ENCODE measurements around the gene ABCB10.
A peak's percentile ranks its signal among the peaks of the same experiment; 100 is the strongest.
"Not testable (repeated sequence)": the region's sequence is repeated elsewhere in the genome, so short reads cannot be mapped to it uniquely, and the experiment has no call there.

ABCB10 gene

DNA sequence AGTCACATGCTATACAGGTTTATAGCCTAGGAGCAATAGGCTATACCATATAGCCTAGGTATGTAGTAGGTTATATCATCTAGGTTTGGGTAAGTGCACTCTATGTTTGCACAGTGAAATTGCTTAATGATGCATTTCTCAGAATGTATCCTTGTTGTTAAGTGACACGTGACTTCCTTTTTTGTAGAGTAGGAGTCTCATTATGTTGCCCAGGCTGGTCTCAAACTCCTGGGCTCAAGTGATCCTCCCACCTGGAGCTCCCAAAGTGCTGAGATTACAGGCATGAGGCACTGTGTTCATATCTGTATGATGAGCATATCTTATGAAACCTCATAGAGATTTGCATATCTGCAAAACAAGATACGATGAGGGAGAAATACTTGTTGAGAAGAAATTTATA is 13.8 kb upstream of the ABCB10 start:
- no peak for DNase-seq (ENCODE audit: low read depth, low spot score)

DNA sequence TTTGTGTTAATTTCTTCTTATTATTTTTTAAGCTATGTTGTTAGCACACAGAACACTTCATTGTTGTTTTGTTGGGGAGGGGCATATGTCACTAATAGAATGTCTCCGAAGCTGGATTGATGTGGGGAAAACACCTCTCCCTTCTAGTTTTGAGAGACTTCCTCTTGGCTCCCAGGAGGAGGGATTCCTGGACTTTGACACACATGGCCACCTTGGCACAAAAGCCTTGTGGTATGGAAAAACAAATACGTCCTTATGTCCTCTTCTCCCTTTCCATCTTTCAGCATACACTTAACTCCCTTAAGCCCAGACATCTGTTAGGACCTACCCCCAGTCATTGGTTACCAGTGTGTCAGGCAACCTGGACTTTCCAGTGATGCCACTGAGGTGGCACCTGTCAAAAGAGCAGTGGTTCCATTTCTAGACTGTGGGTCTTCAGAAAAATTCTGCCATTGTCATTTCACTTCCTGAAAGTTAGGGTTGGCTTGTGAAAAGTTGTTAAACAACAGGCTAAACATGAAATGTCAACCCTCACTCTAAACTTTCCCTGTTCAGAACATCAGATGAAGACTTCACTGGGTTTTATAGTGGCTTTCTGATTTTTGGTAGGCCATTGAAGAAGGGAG is 12.5 kb upstream of the ABCB10 start:
- DNase-seq (ENCODE audit: low read depth, low spot score) = no peak

DNA sequence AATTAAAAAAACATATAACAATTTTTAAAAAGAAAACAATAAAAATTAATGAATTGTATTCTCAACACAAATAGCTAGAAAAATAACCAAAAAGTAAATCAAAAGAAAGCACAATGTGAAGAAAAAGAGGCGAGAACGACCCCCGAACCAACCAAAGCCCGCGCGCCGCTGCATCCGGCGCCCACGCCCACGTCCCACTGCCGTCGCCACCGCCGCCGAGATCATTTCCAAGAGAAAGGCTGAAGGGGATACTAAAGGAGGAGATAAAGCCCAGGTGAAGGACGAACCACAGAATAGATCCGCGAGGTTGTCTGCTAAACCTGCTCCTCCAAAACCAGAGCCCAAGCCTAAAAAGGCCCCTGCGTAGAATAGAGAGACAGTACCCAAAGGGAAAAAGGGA is 11.8 kb upstream of the ABCB10 start:
- DNase-seq (ENCODE audit: low read depth, low spot score) = no peak

GRCh38 chr1:229567109-229567868 is 8.8 kb upstream of the ABCB10 start:
- DNase-seq (ENCODE audit: low read depth, low spot score) = no peak

- DNase-seq (ENCODE audit: low read depth, low spot score) = no peak
These were observed 5.2 kb upstream of the ABCB10 start for GRCh38 chr1:229563701-229564100.

GRCh38 chr1:229563241-229563640 is 4.7 kb upstream of the ABCB10 start:
- no peak for DNase-seq (ENCODE audit: low read depth, low spot score)

DNA sequence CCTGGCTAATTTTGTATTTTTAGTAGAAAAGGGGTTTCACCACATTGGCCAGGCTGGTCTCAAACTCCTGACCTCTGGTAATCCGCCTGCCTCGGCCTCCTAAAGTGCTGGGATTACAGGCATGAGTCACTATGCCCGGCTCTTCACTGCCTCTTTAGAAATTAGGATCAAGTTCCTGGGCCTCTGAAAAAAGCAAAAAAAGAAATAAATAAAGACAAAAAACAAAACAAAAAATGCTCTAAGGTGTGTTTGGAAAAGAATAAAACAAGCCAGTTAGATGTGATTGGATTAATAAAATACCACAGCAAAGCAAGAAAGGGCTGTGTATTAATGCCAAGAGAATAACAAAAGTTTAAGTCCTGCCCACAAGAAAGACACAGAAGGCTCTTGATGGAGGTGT is 4.2 kb upstream of the ABCB10 start:
- no peak for DNase-seq (ENCODE audit: low read depth, low spot score)

DNA sequence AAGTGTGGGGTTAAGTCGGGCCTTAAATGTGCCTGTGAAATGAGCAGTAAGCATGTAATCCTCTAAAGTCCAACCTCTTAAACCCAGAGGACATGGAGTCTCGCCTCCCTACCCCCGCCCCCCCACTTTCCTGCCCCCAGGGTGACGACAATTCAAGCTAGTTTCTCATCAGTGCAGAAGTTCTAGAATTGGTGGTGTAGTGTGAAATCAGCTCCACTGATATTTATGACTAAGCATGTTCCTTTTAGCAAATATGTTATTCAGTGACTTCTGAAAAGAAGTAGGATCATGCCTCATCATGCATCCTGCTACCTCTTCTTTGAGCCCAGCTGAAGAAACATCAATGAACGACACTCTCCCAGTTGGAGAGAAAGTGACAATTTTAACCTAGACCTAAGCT is 2.6 kb upstream of the ABCB10 start:
- no peak for DNase-seq (ENCODE audit: low read depth, low spot score)

DNA sequence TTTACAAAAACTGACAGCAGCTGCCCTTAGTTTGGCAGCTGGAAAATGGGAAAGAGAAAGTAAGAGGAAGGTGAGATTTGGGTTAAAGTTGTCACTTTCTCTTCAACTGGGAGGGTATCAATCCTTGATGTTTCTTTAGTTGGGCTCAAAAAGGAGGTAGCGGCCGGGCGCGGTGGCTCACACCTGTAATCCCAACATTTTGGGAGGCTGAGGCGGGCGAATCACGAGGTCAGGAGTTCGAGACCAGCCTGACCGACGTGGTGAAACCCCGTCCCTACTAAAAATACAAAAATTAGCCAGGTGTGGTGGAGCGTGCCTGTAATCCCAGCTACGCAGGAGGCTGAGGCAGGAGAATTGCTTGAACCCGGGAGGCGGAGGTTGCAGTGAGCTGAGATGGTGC is 1.6 kb upstream of the ABCB10 start:
- DNase-seq (ENCODE audit: low read depth, low spot score) = not testable (repeated sequence)

GRCh38 chr1:229559336-229559801 is 862 bp upstream of the ABCB10 start:
- not testable (repeated sequence) for DNase-seq (ENCODE audit: low read depth, low spot score)

- DNase-seq (ENCODE audit: low read depth, low spot score) = peak; percentile 6
These were observed 543 bp downstream of the ABCB10 start for GRCh38 chr1:229557913-229558414.

GRCh38 chr1:229557200-229557850 is 1.2 kb downstream of the ABCB10 start:
- DNase-seq (ENCODE audit: low read depth, low spot score) = no peak

GRCh38 chr1:229554886-229555621 is 3.5 kb downstream of the ABCB10 start:
- DNase-seq (ENCODE audit: low read depth, low spot score) = no peak

- no peak for DNase-seq (ENCODE audit: low read depth, low spot score)
These were observed 4.8 kb downstream of the ABCB10 start for GRCh38 chr1:229553621-229554130.

DNA sequence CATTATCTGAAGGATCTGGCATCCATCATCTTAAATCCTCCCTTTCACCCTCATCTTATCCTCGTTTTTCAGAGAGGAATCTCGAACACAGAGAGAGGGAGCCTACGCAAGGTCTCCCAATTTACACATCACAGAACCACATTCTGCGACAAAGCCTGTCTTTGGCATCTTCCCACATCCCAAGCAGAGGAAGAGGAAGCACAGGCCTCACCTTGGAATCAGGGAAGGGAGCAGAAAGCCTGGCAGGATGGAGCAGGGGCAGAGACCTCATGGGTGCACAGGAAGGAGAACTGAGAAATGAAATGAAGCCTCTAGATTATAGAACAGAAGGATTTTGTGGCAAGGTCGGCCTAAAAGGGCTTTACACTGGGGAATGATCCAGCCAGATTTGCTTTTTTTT is 5.8 kb downstream of the ABCB10 start:
- no peak for DNase-seq (ENCODE audit: low read depth, low spot score)

GRCh38 chr1:229550812-229551567 is 7.5 kb downstream of the ABCB10 start:
- no peak for DNase-seq (ENCODE audit: low read depth, low spot score)

DNA sequence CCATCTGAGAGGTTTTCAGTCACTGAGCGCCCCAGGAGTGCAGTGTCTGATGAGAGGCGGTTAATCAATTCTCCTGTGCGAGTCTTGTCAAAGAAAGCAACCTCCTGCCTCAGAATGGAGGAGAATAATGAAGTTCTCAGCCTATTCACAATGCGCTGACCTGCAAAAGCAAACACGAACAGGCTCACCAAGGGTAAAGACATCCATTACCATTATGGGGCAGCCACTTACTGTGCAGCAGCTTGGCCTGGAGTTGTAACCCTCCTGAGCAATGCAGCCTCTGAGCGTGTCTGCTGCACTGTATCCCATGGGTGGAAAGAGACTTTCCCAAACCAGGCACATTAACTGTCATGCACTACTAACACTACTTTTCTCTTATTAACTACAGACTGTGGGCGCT is 11.0 kb downstream of the ABCB10 start:
- no peak for DNase-seq (ENCODE audit: low read depth, low spot score)

- DNase-seq (ENCODE audit: low read depth, low spot score) = no peak
These were observed 13.9 kb downstream of the ABCB10 start for GRCh38 chr1:229544587-229544986.

DNA sequence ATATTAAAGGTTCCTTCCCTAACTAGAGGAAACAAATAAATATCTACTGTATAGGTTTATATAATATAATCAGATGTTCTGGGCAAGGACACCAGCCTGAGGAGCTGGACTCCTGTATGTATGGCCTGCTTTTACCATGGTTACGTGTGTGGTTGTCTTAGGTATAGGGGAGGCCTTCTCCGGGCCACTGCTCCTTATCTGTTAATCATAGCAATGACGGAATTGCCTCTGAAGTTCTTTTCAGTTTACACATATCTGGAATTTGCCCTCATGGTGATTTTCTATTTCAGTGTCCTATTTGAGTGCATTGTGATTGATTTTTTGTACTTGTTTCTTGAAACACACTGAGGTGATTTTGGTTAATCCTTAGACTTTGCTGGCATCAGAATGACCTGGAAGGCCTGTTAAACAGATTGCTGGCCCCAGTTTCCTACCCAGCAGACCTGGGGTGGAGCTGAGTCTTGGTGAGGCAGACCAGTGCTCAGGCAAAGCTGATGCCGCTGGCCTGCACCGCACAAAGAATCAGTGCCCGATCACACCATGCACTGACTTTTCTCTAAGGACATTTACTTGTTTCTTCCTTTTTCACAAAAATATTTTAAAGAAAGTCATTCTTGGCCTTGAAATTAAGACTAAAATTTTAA is 18.5 kb downstream of the ABCB10 start:
- DNase-seq (ENCODE audit: low read depth, low spot score) = no peak

- no peak for DNase-seq (ENCODE audit: low read depth, low spot score)
These were observed 19.6 kb downstream of the ABCB10 start for GRCh38 chr1:229538945-229539344.
